Activated T-cell treated with anti-CD3 and anti-CD28 coated beads, Interleukin-2, amount 50 U/mL, for 4 hours (primary cell): ENCODE measurements around the gene TMEM183A. TPM values are rescaled to one million over a fixed set of nuclear protein-coding genes. Genes with fewer than 3 reads are reported as not detected.
"Not testable (repeated sequence)": the region's sequence is repeated elsewhere in the genome, so short reads cannot be mapped to it uniquely, and the experiment has no call there.

Experiments
- ATAC-seq, 2 donors: fragments of 200-7000 bp; cut with Tn5 transposase; one replicate each; pipeline ENCODE4 v1.10.0; 2021
- DNase-seq: peaks from one replicate; pipeline ENCODE4 v3.0.0-alpha.2; 2020
- H3K27me3 Mint-ChIP-seq: one replicate; pipeline ENCODE4 v1.8.0; 2021; ENCODE audit warnings: low read depth, mixed read lengths
- H3K36me3 Mint-ChIP-seq: one replicate; pipeline ENCODE4 v1.8.0; 2022; ENCODE audit warnings: mixed read lengths; ENCODE audit not compliant: insufficient read depth
- H3K4me1 Mint-ChIP-seq: one replicate; pipeline ENCODE4 v1.8.0; 2021; ENCODE audit warnings: low read depth, mixed read lengths
- H3K4me3 Mint-ChIP-seq: one replicate; pipeline ENCODE4 v1.8.0; 2021; ENCODE audit warnings: mild to moderate bottlenecking, moderate library complexity, mixed read lengths
- H3K9me3 Mint-ChIP-seq: one replicate; pipeline ENCODE4 v1.8.0; 2021; ENCODE audit warnings: mixed read lengths
- total RNA-seq, 3 donors: library from RNA; stranded (reverse); gene quantifications; one replicate each; pipeline ENCODE4 v1.2.1, GENCODE V29; 2021

Gene TMEM183A
- total RNA-seq, 3 donors from 2014 or later: 82.3 to 85.8 (median 85.6) TPM

DNA sequence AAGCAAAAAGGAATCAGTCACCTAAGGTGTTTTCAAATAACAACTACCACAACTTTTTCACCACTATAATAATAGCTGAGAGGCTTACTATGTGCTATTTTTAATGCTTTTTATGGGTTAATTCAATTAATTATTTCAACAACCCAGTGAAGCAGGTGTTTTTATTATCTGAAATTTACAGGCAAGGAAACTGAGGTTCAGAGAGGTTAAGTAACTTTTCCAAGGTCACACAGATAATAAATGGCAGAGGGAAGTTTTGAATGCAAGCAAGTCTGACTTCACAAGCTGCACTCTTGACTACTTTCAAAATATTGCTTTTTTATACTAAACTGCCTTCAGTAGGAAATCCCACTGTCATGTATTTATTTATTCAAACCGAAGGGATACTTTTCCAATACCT is 4.2 kb upstream of the TMEM183A start:
- H3K27me3 Mint-ChIP-seq: peaks cover 11% of the 10 kb centered on the region
- peaks cover 18% of the 10 kb centered on the region for H3K4me1 Mint-ChIP-seq
- no peak overlapping the region for H3K4me3 Mint-ChIP-seq
- no peaks in the 10 kb centered on the region for H3K36me3 Mint-ChIP-seq
- no peaks in the 10 kb centered on the region for H3K9me3 Mint-ChIP-seq
- DNase-seq (no peak), ATAC-seq (no peak)

DNA sequence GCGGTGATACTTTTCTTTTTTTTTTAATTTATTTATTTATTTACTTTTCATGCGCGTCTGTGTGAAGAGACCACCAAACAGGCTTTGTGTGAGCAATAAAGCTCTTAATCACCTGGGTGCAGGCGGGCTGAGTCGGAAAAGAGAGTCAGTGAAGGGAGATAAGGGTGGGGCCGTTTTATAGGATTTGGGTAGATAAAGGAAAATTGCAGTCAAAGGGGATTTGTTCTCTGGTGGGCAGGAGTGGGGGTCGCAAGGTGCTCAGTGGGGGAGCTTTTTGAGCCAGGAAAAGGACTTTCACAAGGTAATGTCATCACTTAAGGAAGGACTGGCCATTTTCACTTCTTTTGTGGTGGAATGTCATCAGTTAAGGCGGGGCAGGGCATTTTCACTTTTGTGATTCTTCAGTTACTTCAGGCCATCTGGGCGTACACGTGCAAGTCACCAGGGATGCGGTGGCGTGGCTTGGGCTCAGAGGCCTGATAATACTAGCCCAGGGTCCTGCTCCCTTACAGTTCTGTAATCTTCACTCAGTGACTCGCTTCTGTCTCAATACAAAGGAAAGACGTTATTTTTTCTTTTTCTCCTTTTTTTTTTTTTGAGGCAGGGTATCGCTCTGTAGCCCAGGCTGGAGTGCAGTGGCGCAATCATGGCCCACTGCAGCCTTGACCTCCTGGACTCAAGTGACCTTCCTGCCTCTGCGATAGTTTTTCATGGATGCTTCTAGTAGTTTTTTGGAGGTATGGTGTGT is 1.6 kb upstream of the TMEM183A start:
- H3K36me3 Mint-ChIP-seq, DNase-seq, H3K9me3 Mint-ChIP-seq, ATAC-seq, H3K27me3 Mint-ChIP-seq: not testable (repeated sequence)
- Mint-ChIP-seq H3K4me3 (peak overlapping the region; percentile 96), H3K4me1 (peaks cover 24% of the 10 kb centered on the region)

DNA sequence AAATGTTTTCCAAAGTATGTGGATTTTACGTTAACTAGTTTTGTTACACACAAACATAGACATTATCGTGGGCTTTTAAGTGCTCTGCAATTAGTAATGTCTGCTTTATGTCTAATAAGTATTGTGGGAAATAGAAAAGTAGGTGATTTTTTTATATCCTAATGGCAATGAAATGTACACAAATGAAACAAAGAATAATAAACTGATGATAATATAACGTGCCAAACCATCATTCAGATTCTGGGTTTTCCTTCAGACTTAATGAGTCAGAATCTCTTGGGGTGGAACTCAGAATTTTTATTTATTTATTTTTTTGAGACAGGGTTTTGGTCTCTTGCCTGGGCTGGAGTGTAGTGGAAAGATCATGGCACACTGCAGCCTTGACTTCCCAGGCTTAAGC is 2.0 kb downstream of the TMEM183A start:
- H3K36me3 Mint-ChIP-seq: peaks cover 24% of the 10 kb centered on the region
- no peaks in the 10 kb centered on the region for H3K27me3 Mint-ChIP-seq
- no peaks in the 10 kb centered on the region for H3K9me3 Mint-ChIP-seq
- H3K4me1 Mint-ChIP-seq: peaks cover 40% of the 10 kb centered on the region
- no peak for ATAC-seq
- H3K4me3 Mint-ChIP-seq: peak overlapping the region; percentile 96
- DNase-seq: no peak

DNA sequence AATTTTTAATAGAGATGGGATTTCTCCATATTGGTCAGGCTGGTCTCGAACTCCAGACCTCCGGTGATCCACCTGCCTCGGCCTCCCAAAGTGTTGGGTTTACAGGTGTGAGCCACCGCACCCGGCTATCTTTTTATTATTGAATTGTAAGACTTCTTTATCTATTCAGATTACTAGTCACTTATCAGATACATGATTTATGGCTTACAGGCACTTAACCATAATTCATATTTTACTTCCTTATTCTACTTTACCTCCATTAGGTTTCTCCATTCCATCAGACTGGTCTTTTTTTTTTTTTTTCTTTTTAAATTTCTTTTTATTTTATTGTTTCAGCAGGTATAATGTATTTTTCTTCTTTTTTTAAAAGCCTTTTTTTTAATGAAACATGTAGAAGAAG is 4.4 kb downstream of the TMEM183A start:
- Mint-ChIP-seq H3K9me3 (no peaks in the 10 kb centered on the region), H3K27me3 (no peaks in the 10 kb centered on the region), H3K4me3 (no peak overlapping the region), H3K36me3 (peaks cover 38% of the 10 kb centered on the region), H3K4me1 (peaks cover 34% of the 10 kb centered on the region)
- no peak for DNase-seq
- ATAC-seq: no peak

DNA sequence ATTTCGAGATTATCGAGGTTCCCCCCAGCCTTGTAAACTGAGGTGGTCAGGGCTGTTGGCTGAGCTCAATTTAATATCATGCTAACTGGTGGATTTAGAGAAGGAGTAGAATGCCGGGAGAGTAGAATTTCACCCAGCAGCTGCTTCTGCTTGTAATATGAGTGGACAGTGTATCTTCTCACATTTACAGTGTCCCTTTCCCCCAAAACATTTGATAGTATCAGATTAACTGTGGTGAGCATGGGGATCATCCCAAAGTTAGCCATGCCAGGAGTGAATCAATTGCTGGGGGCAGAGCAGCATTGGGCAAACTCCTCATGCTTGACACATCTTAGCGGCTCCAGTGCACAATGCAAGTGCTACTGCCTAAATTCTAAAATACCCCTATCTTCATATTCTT is 9.9 kb downstream of the TMEM183A start:
- Mint-ChIP-seq H3K27me3 (no peaks in the 10 kb centered on the region), H3K4me1 (peaks cover 11% of the 10 kb centered on the region), H3K9me3 (no peaks in the 10 kb centered on the region), H3K36me3 (peaks cover 54% of the 10 kb centered on the region), H3K4me3 (no peak overlapping the region)
- ATAC-seq (no peak), DNase-seq (no peak)

DNA sequence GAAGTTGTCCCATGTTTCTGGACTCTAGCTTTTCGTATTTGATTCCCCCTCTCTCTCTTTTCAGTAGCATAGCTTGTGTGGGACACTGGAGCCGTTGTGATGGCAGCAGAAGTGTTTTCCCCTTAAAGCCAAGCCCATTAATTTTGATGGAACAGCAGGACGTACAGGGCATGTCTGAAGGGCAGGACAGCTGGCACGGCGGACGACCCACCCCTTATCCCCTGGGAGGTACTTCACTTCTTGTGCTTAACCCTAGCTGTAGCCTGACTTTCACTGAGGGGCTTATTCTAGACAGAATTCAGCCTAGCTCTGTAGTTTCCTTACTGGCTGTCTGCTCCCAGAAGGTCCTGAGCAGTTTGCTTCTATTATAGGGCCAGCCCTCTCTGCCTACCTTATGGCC is 10.5 kb downstream of the TMEM183A start:
- H3K27me3 Mint-ChIP-seq: no peaks in the 10 kb centered on the region
- peaks cover 7% of the 10 kb centered on the region for H3K4me1 Mint-ChIP-seq
- no peak for ATAC-seq
- H3K9me3 Mint-ChIP-seq: no peaks in the 10 kb centered on the region
- DNase-seq: no peak
- H3K4me3 Mint-ChIP-seq: no peak overlapping the region
- H3K36me3 Mint-ChIP-seq: peaks cover 50% of the 10 kb centered on the region

DNA sequence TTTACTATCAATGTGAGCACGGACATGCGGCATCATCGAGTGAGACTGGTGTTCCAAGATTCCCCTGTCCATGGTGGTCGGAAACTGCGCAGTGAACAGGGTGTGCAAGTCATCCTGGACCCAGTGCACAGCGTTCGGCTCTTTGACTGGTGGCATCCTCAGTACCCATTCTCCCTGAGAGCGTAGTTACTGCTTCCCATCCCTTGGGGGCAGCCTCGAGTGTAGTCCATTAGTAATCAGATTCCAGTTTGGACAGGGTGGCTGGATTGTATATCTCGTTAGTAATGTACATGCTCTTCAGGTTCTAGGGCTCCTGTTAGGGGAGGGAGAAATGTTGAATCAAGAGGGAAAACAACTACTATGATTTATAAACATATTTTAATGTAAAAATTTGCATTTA is 15.7 kb downstream of the TMEM183A start:
- not testable (repeated sequence) for H3K4me3 Mint-ChIP-seq, H3K27me3 Mint-ChIP-seq, DNase-seq, ATAC-seq, H3K9me3 Mint-ChIP-seq
- Mint-ChIP-seq H3K4me1 (peaks cover 10% of the 10 kb centered on the region), H3K36me3 (peaks cover 28% of the 10 kb centered on the region)

DNA sequence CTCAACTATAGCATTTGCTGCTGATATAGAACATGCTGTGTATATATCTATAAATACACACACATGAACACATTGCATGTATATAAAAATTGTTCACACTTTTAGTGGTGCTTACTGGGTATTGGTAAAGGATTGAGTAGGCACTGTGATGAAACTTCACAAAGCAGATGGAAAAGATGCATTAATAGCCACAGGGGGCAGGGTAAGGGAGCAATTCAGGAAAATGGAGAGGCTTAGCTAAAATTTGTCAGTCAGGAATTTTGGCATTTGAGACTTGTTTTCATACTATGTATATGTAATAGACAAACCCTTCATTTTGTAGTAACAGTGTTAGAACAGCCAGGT is 18.5 kb downstream of the TMEM183A start:
- Mint-ChIP-seq H3K4me3 (peak overlapping the region; percentile 40), H3K9me3 (no peaks in the 10 kb centered on the region), H3K4me1 (peaks cover 10% of the 10 kb centered on the region), H3K27me3 (peaks cover 7% of the 10 kb centered on the region), H3K36me3 (peaks cover 13% of the 10 kb centered on the region)
- no peak for ATAC-seq
- DNase-seq: no peak

DNA sequence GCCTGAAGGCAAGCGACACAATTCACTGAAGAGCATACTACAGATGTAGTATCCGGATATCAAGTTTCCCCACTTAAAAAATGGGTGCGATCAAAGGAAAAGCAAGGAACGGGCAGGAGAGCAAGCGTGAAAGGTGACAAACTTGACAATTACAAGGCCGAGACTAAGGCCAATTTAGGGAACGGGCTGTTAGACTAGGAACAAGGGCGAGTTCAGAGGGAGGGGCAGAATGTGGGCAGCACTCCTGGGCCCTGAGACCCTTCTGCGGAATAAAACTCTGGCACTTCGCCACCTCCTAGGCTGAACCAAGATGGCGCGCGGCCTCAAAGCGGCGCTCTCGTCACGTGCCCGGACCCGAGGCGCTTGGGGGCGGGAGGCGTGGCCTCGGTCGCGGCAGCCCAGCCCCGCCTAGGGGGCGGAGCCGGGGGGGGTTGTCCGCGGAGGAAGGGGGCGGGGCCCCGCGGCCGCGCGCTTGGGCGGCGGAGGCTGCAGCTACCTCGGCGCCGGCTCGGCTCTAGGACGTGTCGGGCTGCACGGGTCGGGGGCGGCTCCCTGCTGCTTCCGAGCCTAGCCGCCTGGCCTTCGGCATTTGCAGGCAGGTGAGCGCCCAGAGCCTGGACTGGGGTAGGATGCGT is 19.0 kb downstream of the TMEM183A start, which contains the start of gene PPFIA4:
TSS of gene PPFIA4 (plus strand) at position 461 of the 635 bp plus-strand sequence. CDS start 12,518 bp downstream, outside the sequence.
- Mint-ChIP-seq H3K9me3 (no peaks in the 10 kb centered on the region), H3K4me3 (peak within 1 kb of the TSS; percentile 74), H3K27me3 (peaks cover 7% of the 10 kb centered on the region), H3K36me3 (peaks cover 10% of the 10 kb centered on the region), H3K4me1 (peaks cover 10% of the 10 kb centered on the region)
- peak; percentile 82 for DNase-seq
- ATAC-seq: peak; percentile 93

DNA sequence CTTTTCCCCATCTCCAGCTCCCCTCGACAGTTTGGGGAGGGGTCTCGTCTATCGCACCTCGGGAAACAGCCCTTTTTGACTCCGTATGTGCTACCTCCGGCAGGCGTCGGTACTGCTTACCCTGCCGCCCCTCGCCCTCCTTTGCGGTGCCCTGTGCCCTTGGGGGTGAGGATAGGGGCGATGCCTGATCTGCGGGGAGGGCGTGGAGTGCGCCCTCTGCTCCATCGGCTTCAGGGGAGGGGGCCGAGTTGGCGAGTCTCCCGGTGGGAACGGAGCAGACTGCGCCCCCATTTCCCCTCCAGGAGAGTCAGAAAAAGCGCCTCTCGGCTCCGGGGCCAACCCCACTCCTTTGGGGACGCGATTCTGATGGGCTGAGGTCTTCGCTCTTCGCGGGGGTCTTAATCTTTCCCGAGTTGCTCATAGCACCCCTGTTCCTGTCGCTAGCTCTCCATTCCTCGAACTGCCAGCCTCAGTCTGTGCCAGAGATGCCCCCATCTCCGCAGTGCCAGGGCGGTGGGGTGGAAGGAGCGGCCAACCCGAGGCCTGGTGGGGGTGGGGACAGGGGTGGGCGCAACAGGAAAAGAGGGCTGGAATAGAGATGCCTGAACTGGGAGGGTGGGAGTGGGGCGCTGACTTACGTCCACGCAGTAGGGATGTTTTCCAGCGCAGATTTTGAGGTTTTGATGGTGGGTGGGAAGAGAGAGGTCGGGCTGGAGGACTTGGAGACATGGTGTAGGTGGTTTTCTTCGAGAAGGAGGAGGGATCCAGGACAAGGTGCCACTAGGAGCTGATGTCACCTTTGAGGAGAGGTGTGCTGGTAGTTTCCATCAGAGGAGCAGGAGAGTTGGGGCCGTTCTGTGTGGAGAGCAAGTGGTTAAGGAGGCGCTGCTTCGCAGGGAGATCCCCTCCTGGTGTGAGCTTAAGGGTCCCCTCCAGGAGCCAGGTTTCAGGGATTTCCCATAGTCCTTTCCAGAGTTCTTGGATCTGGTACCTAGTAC is 19.8 kb downstream of the TMEM183A start:
- Mint-ChIP-seq H3K27me3 (peaks cover 7% of the 10 kb centered on the region), H3K4me3 (peak overlapping the region; percentile 74), H3K9me3 (no peaks in the 10 kb centered on the region), H3K4me1 (peaks cover 10% of the 10 kb centered on the region), H3K36me3 (peaks cover 7% of the 10 kb centered on the region)
- DNase-seq: no peak
- ATAC-seq: peak; percentile 35 to 44

DNA sequence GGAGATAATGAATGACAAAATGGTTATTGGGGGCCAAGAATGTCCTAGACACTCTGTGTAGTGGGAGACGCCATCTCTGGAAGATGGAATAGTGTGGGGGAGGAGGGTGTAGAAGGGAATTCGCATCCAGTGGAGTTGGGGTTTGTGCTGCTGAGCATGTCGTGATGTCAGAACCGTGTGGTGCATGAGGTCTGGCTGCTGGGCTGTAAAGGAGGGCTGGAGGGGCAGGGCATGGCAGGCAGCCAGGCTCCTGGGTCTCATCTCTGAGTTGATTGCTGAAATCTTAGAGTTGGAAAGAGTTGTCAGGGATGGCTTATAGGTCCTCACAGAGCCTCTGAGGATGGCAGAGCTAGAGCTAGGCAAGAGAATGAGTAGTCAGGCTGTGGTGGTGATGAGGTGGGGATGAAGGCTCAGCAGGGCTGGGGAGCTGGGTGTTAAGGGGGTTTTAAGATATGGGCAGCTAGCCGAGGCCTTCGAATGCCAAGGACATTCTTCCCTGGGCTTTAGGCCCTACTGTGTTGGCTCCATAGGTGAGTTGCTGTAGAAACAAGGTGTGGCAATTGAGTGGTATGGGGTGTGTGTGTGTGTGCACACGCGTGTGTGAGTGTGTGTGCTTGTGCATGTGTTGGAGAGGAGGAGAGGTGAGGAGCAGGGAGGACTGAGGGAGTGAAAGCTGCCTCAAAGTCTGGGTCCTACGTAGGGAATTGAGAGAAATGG is 21.1 kb downstream of the TMEM183A start:
- Mint-ChIP-seq H3K4me3 (no peak overlapping the region), H3K9me3 (no peaks in the 10 kb centered on the region), H3K36me3 (peaks cover 4% of the 10 kb centered on the region), H3K27me3 (peaks cover 7% of the 10 kb centered on the region), H3K4me1 (peaks cover 10% of the 10 kb centered on the region)
- ATAC-seq: no peak
- no peak for DNase-seq

DNA sequence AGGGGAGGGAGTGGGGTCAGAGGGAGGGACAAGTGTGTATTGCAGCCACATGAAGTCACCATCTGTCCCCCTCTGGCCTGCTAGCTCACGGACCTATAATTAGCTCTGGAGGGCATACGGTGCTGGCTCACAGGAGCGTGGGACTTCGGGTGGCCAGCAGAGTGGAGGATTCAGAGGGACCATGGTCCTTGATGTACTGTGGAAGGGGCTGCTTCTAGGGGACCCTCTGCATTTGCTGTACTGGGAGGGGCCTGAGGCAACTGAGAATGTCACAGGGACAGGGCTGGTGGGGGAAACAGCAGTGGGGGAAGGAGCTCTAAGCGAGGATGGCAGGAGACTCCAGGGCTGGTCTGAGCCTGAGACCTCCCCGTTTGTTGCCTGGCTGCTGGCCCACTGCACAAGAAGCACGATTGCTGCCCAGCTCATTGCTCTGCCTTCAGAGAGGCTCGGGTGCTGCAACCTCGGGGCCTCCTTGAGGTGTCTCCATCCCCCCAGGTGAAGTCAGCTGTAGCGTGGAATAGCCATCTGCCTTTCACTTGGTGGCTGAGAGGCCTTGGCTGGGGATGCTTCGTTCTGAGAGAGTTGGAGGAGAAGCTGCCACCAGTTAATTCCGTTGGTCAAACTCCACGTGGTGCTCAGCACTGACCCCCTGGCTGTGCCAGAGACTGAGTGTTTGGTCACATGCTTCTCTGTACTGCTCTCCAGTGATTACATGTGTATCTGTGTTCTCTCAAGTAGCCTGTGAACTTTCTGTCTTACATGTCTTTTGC is 21.8 kb downstream of the TMEM183A start:
- Mint-ChIP-seq H3K4me1 (peaks cover 10% of the 10 kb centered on the region), H3K4me3 (no peak overlapping the region), H3K9me3 (no peaks in the 10 kb centered on the region), H3K36me3 (peaks cover 1% of the 10 kb centered on the region), H3K27me3 (peaks cover 7% of the 10 kb centered on the region)
- no peak for ATAC-seq
- no peak for DNase-seq

DNA sequence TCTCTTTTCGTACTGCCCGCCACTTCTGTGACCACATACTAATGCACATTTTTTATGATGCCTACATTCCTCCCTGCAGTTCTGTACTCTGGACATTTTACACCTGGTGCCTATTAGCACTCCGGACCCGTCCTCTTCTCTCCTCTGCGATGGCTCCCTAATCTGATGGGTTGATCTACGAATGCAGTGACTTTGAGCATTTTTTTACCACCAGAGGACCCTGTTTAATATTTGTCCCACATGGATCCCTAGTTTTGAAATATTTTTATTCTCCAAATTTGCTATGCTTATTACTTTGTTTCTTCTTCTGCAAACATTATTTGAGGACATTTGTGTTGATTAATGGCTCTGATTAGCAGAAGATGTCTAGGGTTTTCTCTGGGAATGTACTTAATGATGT is 24.3 kb downstream of the TMEM183A start:
- H3K4me3 Mint-ChIP-seq: no peak overlapping the region
- ATAC-seq (no peak), DNase-seq (no peak)
- peaks cover 7% of the 10 kb centered on the region for H3K27me3 Mint-ChIP-seq
- H3K36me3 Mint-ChIP-seq: no peaks in the 10 kb centered on the region
- no peaks in the 10 kb centered on the region for H3K9me3 Mint-ChIP-seq
- H3K4me1 Mint-ChIP-seq: peaks cover 5% of the 10 kb centered on the region
